ENCODE measurements around the gene NRXN3.

NRXN3 gene

DNA sequence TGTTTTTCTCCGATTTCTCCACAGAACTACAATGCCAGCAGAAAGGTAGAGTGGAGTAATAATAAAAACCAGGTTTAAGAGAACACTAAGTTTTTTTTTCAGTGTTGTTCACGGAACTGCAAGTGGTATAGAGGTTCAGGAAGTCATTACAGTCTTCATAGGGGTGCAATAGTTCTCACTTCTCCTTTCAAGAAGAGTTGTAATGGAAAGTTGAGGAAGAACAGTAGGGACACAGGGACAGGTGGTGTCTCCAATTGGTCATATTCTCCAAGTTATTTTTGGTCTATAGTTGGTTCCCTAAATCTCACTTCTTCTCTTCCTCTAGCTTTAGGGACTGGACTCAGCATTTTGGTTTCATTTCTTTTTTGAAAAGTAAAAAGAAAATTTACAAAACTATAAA, 894.0 kb downstream of the NRXN3 start:
- Histone ChIP-seq H3K4me1 (ENCODE audit: insufficient read depth, low read length) (peaks cover 8% of the 10 kb centered on the region), H3K27me3 (ENCODE audit: control insufficient read depth in 1 of 2, insufficient read depth in 2 of 2, low read length in 2 of 2) (no peaks in the 10 kb centered on the region), H3K9me3 (ENCODE audit: low read length) (no peaks in the 10 kb centered on the region), H3K4me3 (ENCODE audit: low read depth in 1 of 2, low read length in 2 of 2) (no peak overlapping the region), H3K9ac (ENCODE audit: low read length) (no peak overlapping the region), H3K36me3 (ENCODE audit: insufficient read depth, low read length) (no peaks in the 10 kb centered on the region), H3K27ac (ENCODE audit: low read depth, low read length) (no peak overlapping the region)

DNA sequence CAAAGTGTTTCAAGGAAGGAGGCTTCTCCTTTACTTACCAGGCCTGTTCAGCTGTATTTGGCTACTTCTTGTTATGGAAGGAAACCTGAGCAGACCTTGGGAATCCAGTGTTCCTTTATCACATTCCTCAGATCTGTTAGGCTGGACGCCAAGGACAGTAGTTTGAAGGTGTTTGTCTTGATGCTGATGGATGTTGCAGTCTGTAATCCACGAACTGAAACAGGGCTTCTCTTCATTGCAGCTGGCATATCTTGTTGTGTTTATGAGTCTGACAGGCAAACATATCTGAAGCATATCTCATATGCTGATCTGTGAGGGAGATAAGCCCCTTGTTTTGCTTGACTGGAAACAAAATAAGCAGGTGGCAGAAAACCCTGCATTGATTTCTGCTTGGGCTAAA, 904.3 kb downstream of the NRXN3 start:
- H3K9ac ChIP-seq (ENCODE audit: low read length): no peak overlapping the region
- H3K9me3 ChIP-seq (ENCODE audit: low read length): no peaks in the 10 kb centered on the region
- H3K27me3 ChIP-seq (ENCODE audit: control insufficient read depth in 1 of 2, insufficient read depth in 2 of 2, low read length in 2 of 2): no peaks in the 10 kb centered on the region
- H3K36me3 ChIP-seq (ENCODE audit: insufficient read depth, low read length): no peaks in the 10 kb centered on the region
- H3K27ac ChIP-seq (ENCODE audit: low read depth, low read length): no peak overlapping the region
- H3K4me1 ChIP-seq (ENCODE audit: insufficient read depth, low read length): peaks cover 13% of the 10 kb centered on the region
- H3K4me3 ChIP-seq (ENCODE audit: low read depth in 1 of 2, low read length in 2 of 2): no peak overlapping the region

DNA sequence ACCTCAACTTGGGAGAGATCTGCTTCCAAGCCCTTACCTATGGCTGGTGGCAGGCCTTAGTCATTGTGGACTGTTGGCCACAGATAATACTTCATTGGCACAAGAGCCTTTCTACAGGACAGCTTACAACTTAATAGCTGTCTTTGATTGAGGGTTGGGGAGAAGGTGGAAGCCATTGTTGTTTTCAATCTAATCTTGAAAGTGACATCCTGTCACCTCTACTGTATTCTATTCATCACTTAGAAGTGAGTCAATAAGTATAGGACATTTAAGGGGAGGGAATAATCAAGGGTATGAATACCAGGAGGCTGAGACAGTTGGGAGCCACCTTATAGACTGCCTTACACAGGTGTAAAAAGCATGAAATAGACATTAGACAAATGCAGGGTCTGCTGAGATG, 906.3 kb downstream of the NRXN3 start:
- no peak overlapping the region for H3K4me3 ChIP-seq (ENCODE audit: low read depth in 1 of 2, low read length in 2 of 2)
- no peaks in the 10 kb centered on the region for H3K9me3 ChIP-seq (ENCODE audit: low read length)
- H3K4me1 ChIP-seq (ENCODE audit: insufficient read depth, low read length): peaks cover 13% of the 10 kb centered on the region
- H3K27ac ChIP-seq (ENCODE audit: low read depth, low read length): no peak overlapping the region
- H3K36me3 ChIP-seq (ENCODE audit: insufficient read depth, low read length): no peaks in the 10 kb centered on the region
- no peak overlapping the region for H3K9ac ChIP-seq (ENCODE audit: low read length)
- H3K27me3 ChIP-seq (ENCODE audit: control insufficient read depth in 1 of 2, insufficient read depth in 2 of 2, low read length in 2 of 2): no peaks in the 10 kb centered on the region

DNA sequence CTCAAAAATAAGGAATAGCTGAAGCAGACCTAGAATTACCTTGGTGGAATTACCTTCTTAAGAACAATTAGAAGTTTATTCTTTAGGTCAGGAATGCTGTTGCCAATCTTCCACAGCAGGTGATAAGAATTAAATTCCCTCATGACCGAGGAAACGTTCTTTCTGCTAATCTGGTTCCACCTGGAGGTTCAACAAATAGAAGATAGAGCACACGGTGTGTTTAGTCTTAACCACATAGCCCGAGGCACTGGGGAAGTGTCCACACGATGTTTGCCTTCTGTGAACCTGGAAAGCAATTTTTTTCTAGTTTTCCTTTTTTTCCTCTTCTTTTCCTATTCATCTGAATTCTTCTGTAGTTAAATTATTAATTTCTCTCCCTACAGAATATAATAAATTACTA, 906.9 kb downstream of the NRXN3 start:
- Histone ChIP-seq H3K4me1 (ENCODE audit: insufficient read depth, low read length) (peaks cover 13% of the 10 kb centered on the region), H3K36me3 (ENCODE audit: insufficient read depth, low read length) (no peaks in the 10 kb centered on the region), H3K27ac (ENCODE audit: low read depth, low read length) (no peak overlapping the region), H3K9ac (ENCODE audit: low read length) (no peak overlapping the region), H3K27me3 (ENCODE audit: control insufficient read depth in 1 of 2, insufficient read depth in 2 of 2, low read length in 2 of 2) (no peaks in the 10 kb centered on the region), H3K4me3 (ENCODE audit: low read depth in 1 of 2, low read length in 2 of 2) (no peak overlapping the region), H3K9me3 (ENCODE audit: low read length) (no peaks in the 10 kb centered on the region)

DNA sequence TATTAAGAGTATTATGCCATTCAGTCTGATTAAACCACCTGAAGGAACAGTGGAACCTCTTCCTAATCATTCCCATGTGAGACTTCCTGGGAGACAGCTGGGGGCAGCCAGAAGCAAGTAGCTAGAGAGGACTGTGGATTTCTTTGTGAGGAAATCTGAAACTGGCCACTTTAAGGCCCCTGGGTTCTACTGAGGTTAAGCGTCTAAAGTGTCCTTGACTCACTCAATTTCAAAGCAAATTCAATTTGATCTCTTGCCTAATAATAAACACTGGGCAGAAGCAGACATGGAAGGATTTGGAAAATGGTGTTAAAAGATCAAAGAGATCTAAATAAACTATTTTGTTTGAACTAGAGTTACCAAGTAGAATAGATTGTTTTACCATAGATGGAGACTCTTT, 909.9 kb downstream of the NRXN3 start:
- H3K9me3 ChIP-seq (ENCODE audit: low read length): no peaks in the 10 kb centered on the region
- H3K27ac ChIP-seq (ENCODE audit: low read depth, low read length): no peak overlapping the region
- no peaks in the 10 kb centered on the region for H3K36me3 ChIP-seq (ENCODE audit: insufficient read depth, low read length)
- peaks cover 13% of the 10 kb centered on the region for H3K4me1 ChIP-seq (ENCODE audit: insufficient read depth, low read length)
- H3K4me3 ChIP-seq (ENCODE audit: low read depth in 1 of 2, low read length in 2 of 2): no peak overlapping the region
- H3K27me3 ChIP-seq (ENCODE audit: control insufficient read depth in 1 of 2, insufficient read depth in 2 of 2, low read length in 2 of 2): no peaks in the 10 kb centered on the region
- H3K9ac ChIP-seq (ENCODE audit: low read length): no peak overlapping the region

DNA sequence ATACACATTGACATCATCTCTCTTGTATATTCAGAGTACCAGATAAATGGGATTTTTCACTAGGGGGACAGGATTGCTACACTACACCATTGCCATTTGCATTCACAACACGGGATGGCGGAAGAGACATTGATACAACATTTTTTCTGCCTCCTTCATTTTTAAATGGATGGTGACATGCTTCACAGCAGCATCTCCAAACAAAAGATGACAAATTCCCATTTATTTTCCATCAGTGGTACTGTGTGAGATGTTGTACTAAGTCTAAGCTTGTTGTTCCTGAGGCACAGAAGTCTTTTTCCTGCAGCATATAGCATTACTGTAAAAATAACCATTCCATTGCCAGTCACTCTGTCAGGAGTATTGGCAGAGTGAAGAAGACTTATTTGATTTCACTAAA, 912.7 kb downstream of the NRXN3 start:
- H3K27me3 ChIP-seq (ENCODE audit: control insufficient read depth in 1 of 2, insufficient read depth in 2 of 2, low read length in 2 of 2): no peaks in the 10 kb centered on the region
- H3K9me3 ChIP-seq (ENCODE audit: low read length): no peaks in the 10 kb centered on the region
- H3K4me3 ChIP-seq (ENCODE audit: low read depth in 1 of 2, low read length in 2 of 2): no peak overlapping the region
- no peak overlapping the region for H3K9ac ChIP-seq (ENCODE audit: low read length)
- no peak overlapping the region for H3K27ac ChIP-seq (ENCODE audit: low read depth, low read length)
- no peaks in the 10 kb centered on the region for H3K36me3 ChIP-seq (ENCODE audit: insufficient read depth, low read length)
- H3K4me1 ChIP-seq (ENCODE audit: insufficient read depth, low read length): no peaks in the 10 kb centered on the region

DNA sequence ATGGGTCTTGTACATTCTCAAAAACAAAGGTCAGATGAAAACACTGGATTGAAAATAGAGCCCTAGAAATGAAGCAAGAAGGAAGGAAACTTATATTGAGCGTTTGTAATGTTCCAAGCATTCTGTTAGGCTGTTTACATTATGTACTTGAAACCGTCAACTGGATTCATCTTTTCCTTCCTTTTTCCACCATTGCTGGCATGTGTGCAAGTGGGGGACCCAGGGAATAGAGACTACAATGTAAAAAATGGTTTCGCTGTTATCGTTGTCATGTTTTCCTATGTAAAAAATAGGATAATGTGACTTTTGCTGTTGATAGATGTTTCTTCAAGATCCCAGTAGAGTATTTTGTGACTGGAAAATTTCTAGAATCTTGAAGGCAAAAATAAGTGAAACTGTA, 913.2 kb downstream of the NRXN3 start:
- H3K27me3 ChIP-seq (ENCODE audit: control insufficient read depth in 1 of 2, insufficient read depth in 2 of 2, low read length in 2 of 2): no peaks in the 10 kb centered on the region
- no peaks in the 10 kb centered on the region for H3K4me1 ChIP-seq (ENCODE audit: insufficient read depth, low read length)
- H3K27ac ChIP-seq (ENCODE audit: low read depth, low read length): no peak overlapping the region
- no peaks in the 10 kb centered on the region for H3K9me3 ChIP-seq (ENCODE audit: low read length)
- H3K4me3 ChIP-seq (ENCODE audit: low read depth in 1 of 2, low read length in 2 of 2): no peak overlapping the region
- no peaks in the 10 kb centered on the region for H3K36me3 ChIP-seq (ENCODE audit: insufficient read depth, low read length)
- H3K9ac ChIP-seq (ENCODE audit: low read length): no peak overlapping the region

DNA sequence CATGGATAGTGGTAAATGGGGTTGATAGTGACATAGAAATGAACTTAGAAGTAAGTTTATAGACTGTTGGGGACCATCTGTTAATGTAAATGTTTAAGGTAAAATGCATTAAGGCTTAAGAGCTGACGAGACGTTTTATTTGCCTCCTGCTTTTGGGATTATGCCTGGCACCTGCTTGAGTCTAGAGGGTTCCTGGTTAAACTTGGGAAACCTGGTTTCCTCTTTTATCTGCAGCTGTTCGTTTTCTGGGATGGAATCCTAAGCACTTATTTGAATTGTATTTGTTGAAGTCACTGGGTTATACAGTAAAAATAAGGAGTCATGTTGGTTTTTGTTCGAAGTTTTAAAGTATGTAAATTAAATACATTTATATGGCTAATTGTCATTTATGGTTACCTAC, 914.7 kb downstream of the NRXN3 start:
- no peaks in the 10 kb centered on the region for H3K36me3 ChIP-seq (ENCODE audit: insufficient read depth, low read length)
- H3K27ac ChIP-seq (ENCODE audit: low read depth, low read length): no peak overlapping the region
- no peak overlapping the region for H3K9ac ChIP-seq (ENCODE audit: low read length)
- no peak overlapping the region for H3K4me3 ChIP-seq (ENCODE audit: low read depth in 1 of 2, low read length in 2 of 2)
- H3K9me3 ChIP-seq (ENCODE audit: low read length): no peaks in the 10 kb centered on the region
- no peaks in the 10 kb centered on the region for H3K27me3 ChIP-seq (ENCODE audit: control insufficient read depth in 1 of 2, insufficient read depth in 2 of 2, low read length in 2 of 2)
- peaks cover 7% of the 10 kb centered on the region for H3K4me1 ChIP-seq (ENCODE audit: insufficient read depth, low read length)

DNA sequence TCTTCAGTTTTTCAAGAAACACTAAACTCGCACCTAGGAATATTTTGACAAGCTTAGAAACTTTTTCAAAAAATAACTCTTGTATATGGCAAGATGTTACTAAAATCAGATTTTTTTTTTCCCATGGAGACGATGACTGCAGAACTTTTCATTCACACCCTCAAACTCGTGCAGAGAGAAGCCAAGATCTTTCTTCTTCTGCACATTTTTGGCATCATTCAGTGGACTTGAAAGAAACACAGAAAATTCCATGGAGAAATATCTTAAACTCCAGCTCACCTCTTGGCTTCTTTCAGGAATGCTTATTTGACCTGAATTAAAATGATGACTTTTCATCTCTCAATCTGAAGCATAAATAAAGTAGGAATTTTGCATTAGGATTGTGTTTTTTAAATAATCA, 919.4 kb downstream of the NRXN3 start:
- H3K4me1 ChIP-seq (ENCODE audit: insufficient read depth, low read length): peaks cover 27% of the 10 kb centered on the region
- no peak overlapping the region for H3K9ac ChIP-seq (ENCODE audit: low read length)
- H3K27me3 ChIP-seq (ENCODE audit: control insufficient read depth in 1 of 2, insufficient read depth in 2 of 2, low read length in 2 of 2): no peaks in the 10 kb centered on the region
- no peak overlapping the region for H3K4me3 ChIP-seq (ENCODE audit: low read depth in 1 of 2, low read length in 2 of 2)
- H3K36me3 ChIP-seq (ENCODE audit: insufficient read depth, low read length): no peaks in the 10 kb centered on the region
- no peak overlapping the region for H3K27ac ChIP-seq (ENCODE audit: low read depth, low read length)
- no peaks in the 10 kb centered on the region for H3K9me3 ChIP-seq (ENCODE audit: low read length)

DNA sequence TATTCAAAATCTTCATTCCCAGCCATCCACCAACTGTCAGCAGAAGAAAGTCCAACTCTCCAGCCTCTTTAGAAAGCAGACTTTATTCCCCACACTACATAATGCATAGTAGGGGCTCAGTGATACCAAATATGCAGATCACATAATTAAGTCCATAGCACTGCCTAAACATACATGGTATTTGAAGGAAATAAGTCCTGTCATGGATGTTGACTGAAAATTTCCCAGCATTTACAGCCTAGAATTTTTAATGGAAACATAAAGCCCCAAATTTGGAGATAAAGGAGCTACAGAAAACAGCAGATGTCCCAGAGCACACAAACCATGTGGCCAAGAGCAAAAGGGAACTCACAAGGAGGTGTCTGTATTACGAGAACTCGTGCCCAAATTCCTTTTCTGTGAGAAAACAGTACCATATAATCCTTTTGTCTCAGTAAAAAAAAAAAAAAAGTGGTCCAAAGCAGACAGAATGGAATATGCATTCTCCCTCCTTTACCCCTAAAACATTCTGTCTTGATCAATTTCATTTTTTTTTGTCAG, 920.5 kb downstream of the NRXN3 start:
- Histone ChIP-seq H3K4me1 (ENCODE audit: insufficient read depth, low read length) (peaks cover 27% of the 10 kb centered on the region), H3K9me3 (ENCODE audit: low read length) (no peaks in the 10 kb centered on the region), H3K36me3 (ENCODE audit: insufficient read depth, low read length) (no peaks in the 10 kb centered on the region), H3K9ac (ENCODE audit: low read length) (no peak overlapping the region), H3K27ac (ENCODE audit: low read depth, low read length) (peak overlapping the region; percentile 49), H3K27me3 (ENCODE audit: control insufficient read depth in 1 of 2, insufficient read depth in 2 of 2, low read length in 2 of 2) (no peaks in the 10 kb centered on the region), H3K4me3 (ENCODE audit: low read depth in 1 of 2, low read length in 2 of 2) (no peak overlapping the region)

DNA sequence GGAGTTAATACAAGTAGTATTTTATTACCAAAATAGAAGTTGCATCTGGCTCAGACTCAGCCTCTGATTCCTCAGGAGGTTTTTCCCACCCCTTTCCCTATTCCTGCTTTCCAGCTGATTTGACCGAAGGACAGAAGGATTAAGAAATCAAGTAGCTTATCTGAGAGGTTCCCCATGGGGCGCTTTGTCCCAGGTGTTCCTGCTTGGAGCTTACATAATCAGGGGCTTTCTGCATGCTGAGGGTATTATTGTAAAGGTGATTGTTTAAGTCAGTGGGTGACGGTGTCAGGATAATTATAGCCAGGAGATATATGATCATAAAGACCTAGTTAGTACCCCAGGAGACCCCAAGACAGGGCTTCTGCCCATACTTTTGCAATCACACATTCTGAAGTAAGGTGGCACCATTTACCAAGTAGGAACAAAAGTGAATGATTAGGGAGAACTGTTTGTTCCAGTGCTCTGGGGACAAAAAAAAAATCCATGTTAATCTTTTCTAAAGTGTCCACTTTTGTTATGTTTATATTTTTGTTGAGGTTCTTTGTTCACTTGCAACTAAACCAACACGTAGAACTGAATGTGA, 921.3 kb downstream of the NRXN3 start:
- Histone ChIP-seq H3K4me3 (ENCODE audit: low read depth in 1 of 2, low read length in 2 of 2) (no peak overlapping the region), H3K27ac (ENCODE audit: low read depth, low read length) (peak overlapping the region; percentile 22), H3K36me3 (ENCODE audit: insufficient read depth, low read length) (no peaks in the 10 kb centered on the region), H3K27me3 (ENCODE audit: control insufficient read depth in 1 of 2, insufficient read depth in 2 of 2, low read length in 2 of 2) (no peaks in the 10 kb centered on the region), H3K9me3 (ENCODE audit: low read length) (no peaks in the 10 kb centered on the region), H3K4me1 (ENCODE audit: insufficient read depth, low read length) (peaks cover 27% of the 10 kb centered on the region), H3K9ac (ENCODE audit: low read length) (no peak overlapping the region)

DNA sequence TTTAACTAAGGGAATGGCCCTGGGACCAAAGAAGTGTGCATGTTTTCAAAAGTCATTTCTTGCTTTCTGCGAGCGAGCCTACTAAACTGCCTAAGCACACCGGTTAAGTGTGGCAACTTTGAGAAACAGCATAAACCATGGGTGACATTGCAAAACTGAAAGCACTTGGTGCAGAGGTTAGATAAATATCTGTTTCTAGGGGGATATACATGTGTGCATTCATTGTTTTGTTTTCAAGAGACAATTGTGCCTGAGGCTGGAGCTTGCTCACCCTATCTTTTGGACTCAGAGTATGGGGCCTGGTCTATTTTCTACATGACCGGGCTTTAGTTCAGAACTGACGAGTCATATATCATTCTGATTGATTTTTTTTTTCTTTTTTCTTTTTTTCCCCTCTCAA, 923.4 kb downstream of the NRXN3 start:
- Histone ChIP-seq H3K27ac (ENCODE audit: low read depth, low read length) (no peak overlapping the region), H3K9ac (ENCODE audit: low read length) (no peak overlapping the region), H3K36me3 (ENCODE audit: insufficient read depth, low read length) (no peaks in the 10 kb centered on the region), H3K27me3 (ENCODE audit: control insufficient read depth in 1 of 2, insufficient read depth in 2 of 2, low read length in 2 of 2) (no peaks in the 10 kb centered on the region), H3K9me3 (ENCODE audit: low read length) (no peaks in the 10 kb centered on the region), H3K4me1 (ENCODE audit: insufficient read depth, low read length) (peaks cover 27% of the 10 kb centered on the region), H3K4me3 (ENCODE audit: low read depth in 1 of 2, low read length in 2 of 2) (no peak overlapping the region)

Measured in muscle layer of colon (tissue), 2 donors.